Fibroblast of villous mesenchyme (primary cell): ENCODE data around the gene SSU72. TPM values are rescaled to one million over a fixed set of nuclear protein-coding genes. Genes with fewer than 3 reads are reported as not detected.

Experiments used
- DNase-seq: peaks from one replicate; pipeline ENCODE4 v3.0.0-alpha.2; 2010; ENCODE audit warnings: low read depth
- H3K4me3 ChIP-seq: 2 replicates; pipeline ENCODE4 v1.5.1; 2011; ENCODE audit warnings: low read depth, mild to moderate bottlenecking, low read length
- CTCF ChIP-seq: IDR thresholded peaks from 2 replicates; pipeline ENCODE4 v1.5.1; 2012; ENCODE audit warnings: low read depth, mild to moderate bottlenecking, low read length; ENCODE audit not compliant: insufficient read depth
- total RNA-seq: library from RNA; depleted of rRNA; stranded (reverse); fragments of >200 nt; gene quantifications from 2 replicates; pipeline ENCODE4 v1.2.3, GENCODE V29; 2012

Gene SSU72
- total RNA-seq, 1 donor: 58.7 TPM

- no peak for TF ChIP-seq CTCF
- H3K4me3 ChIP-seq: no peak overlapping the region
- DNase-seq: no peak
These were observed 8.1 kb upstream of the SSU72 start for GRCh38 chr1:1582585-1583346.

- no peak for TF ChIP-seq CTCF
- no peak for DNase-seq
- H3K4me3 ChIP-seq: no peak overlapping the region
These were observed 3.8 kb upstream of the SSU72 start for GRCh38 chr1:1578371-1578940.

GRCh38 chr1:1577367-1578011 lies 2.8 kb upstream of the SSU72 start:
- no peak overlapping the region for H3K4me3 ChIP-seq
- no peak for TF ChIP-seq CTCF
- no peak for DNase-seq

GRCh38 chr1:1573843-1574720 lies 581 bp downstream of the SSU72 start:
- peak; percentile 14 for TF ChIP-seq CTCF
- peak; percentile 74 for DNase-seq
- peak overlapping the region; percentile 96 for H3K4me3 ChIP-seq

GRCh38 chr1:1569341-1569740 lies 5.3 kb downstream of the SSU72 start:
- TF ChIP-seq CTCF: no peak
- H3K4me3 ChIP-seq: no peak overlapping the region
- DNase-seq: no peak

- no peak for TF ChIP-seq CTCF
- DNase-seq: peak; percentile 77
- H3K4me3 ChIP-seq: no peak overlapping the region
These were observed 6.8 kb downstream of the SSU72 start for GRCh38 chr1:1567891-1568291.
